HCT116 (cell line): ENCODE data around the gene CHSY3. TPM values are rescaled to one million over a fixed set of nuclear protein-coding genes. Genes with fewer than 3 reads are reported as not detected.

ENCODE experiments used
- ATAC-seq: fragments of 200-7000 bp; cut with Tn5 transposase; 2 replicates; pipeline ENCODE4 v1.9.1; 2020; ENCODE audit warnings: mild to moderate bottlenecking, moderate library complexity
- BruUV-seq: library from RNA; stranded (reverse); fragments of 400-500 nt; replicated peaks from 2 replicates; lab custom pipeline; 2021; lab: Mats Ljungman, UMichigan
- CTCF ChIA-PET: fragments of 300-600 bp; sonication (Branson Sonifier 250); formaldehyde crosslinking; loops from one replicate; lab custom pipeline; 2021; ENCODE audit warnings: antibody characterized with exemption; lab: Charles Lee
- POLR2A ChIA-PET: fragments of 300-600, 350-600 bp; sonication (Branson Sonifier 250); formaldehyde crosslinking; loops from one replicate; lab custom pipeline; 2021; ENCODE audit warnings: antibody characterized with exemption; lab: Charles Lee
- RAD21 ChIA-PET, 2 experiments: fragments of 300-600 bp; sonication (Branson Sonifier 250); formaldehyde crosslinking; loops; one replicate each; lab custom pipeline; 2023; ENCODE audit warnings: low total read pairs in 2 of 2; ENCODE audit not compliant: uncharacterized antibody in 2 of 2, unreplicated experiment in 2 of 2, low non-redundant PET in 1 of 2; lab: Charles Lee
- DNase-seq: peaks from one replicate; pipeline ENCODE4 v3.0.0-alpha.2; 2010; ENCODE audit warnings: low read depth, low spot score
- H2AFZ ChIP-seq: fragments of 200-600 bp; shearing (Covaris generic), sonication (generic); 2 replicates; pipeline ENCODE4 v1.6.1; 2017; ENCODE audit warnings: low read depth, mixed run types, mixed read lengths, antibody characterized with exemption, low read length; ENCODE audit not compliant: poor library complexity, severe bottlenecking
- H3K27ac ChIP-seq: 2 replicates; pipeline ENCODE4 v1.5.1; 2012; ENCODE audit warnings: low read depth, low read length
- H3K27me3 ChIP-seq: fragments of 200-600 bp; sonication (generic); 2 replicates; pipeline ENCODE4 v1.6.1; 2016; ENCODE audit warnings: mixed run types, low read length, mixed read lengths; ENCODE audit not compliant: insufficient read depth
- H3K36me3 ChIP-seq, 2 experiments: fragments of 200-500 bp in 1 of 2; fragments of 200-600 bp in 1 of 2; sonication (Bioruptor generic) in 1 of 2; sonication (generic) in 1 of 2; 2 replicates each; pipeline versions ENCODE4 v1.5.1 to v1.6.1; 2014 to 2016; ENCODE audit warnings: low read length in 2 of 2, inconsistent platforms in 1 of 2, mixed read lengths in 1 of 2, mixed run types in 1 of 2; ENCODE audit not compliant: insufficient read depth in 2 of 2, control insufficient read depth in 1 of 2
- H3K4me1 ChIP-seq, 2 experiments: fragments of 200-600 bp in 1 of 2; sonication (generic) in 1 of 2; 2 replicates each; pipeline versions ENCODE4 v1.5.1 to v1.6.1; 2012 to 2017; ENCODE audit warnings: low read length in 2 of 2, inconsistent platforms in 1 of 2, mild to moderate bottlenecking in 1 of 2, mixed read lengths in 1 of 2, mixed run types in 1 of 2, moderate library complexity in 1 of 2; ENCODE audit not compliant: insufficient read depth in 2 of 2, control insufficient read depth in 1 of 2
- H3K4me2 ChIP-seq: fragments of 200-600 bp; sonication (generic); 2 replicates; pipeline ENCODE4 v1.6.1; 2017; ENCODE audit warnings: mixed run types, low read length, mixed read lengths
- H3K4me3 ChIP-seq, 2 experiments: fragments of 200-600 bp in 1 of 2; sonication (generic) in 1 of 2; replicated peaks in 1 of 2; 2 replicates each; pipeline ENCODE4 v1.5.1; 2011 to 2016; ENCODE audit warnings: low read length in 2 of 2, control low read depth in 1 of 2, low read depth in 1 of 2, mild to moderate bottlenecking in 1 of 2, mixed read lengths in 1 of 2, mixed run types in 1 of 2
- H3K79me2 ChIP-seq: fragments of 200-600 bp; sonication (generic); 2 replicates; pipeline ENCODE4 v1.6.1; 2017; ENCODE audit warnings: mild to moderate bottlenecking, mixed run types, low read length, moderate library complexity, mixed read lengths; ENCODE audit not compliant: insufficient read depth
- H3K9ac ChIP-seq: fragments of 200-600 bp; sonication (generic); 2 replicates; pipeline ENCODE4 v1.6.1; 2016; ENCODE audit warnings: low read length, mixed read lengths
- H3K9me2 ChIP-seq: fragments of 200-600 bp; sonication (generic), shearing (Covaris generic); 2 replicates; pipeline ENCODE4 v1.6.1; 2017; ENCODE audit warnings: mixed run types, mild to moderate bottlenecking, moderate library complexity; ENCODE audit not compliant: insufficient read depth
- H3K9me3 ChIP-seq, 2 experiments: fragments of 200-500 bp in 1 of 2; fragments of 200-600 bp in 1 of 2; sonication (Bioruptor generic) in 1 of 2; sonication (generic) in 1 of 2; 2 replicates each; pipeline ENCODE4 v1.6.1; 2014 to 2017; ENCODE audit warnings: low read length in 2 of 2, mixed read lengths in 2 of 2, inconsistent platforms in 1 of 2, low read depth in 1 of 2, mild to moderate bottlenecking in 1 of 2, mixed run types in 1 of 2, moderate library complexity in 1 of 2; ENCODE audit not compliant: control insufficient read depth in 1 of 2, insufficient read depth in 1 of 2
- H4K20me1 ChIP-seq: fragments of 200-600 bp; sonication (generic), shearing (Covaris generic); 2 replicates; pipeline ENCODE4 v1.6.1; 2017; ENCODE audit warnings: mixed run types, mild to moderate bottlenecking, moderate library complexity; ENCODE audit not compliant: insufficient read depth
- ATF3 ChIP-seq: IDR thresholded peaks from 2 replicates; pipeline ENCODE4 v1.6.1; 2012
- CBX3 ChIP-seq: IDR thresholded peaks from 2 replicates; pipeline ENCODE4 v1.6.1; 2012; ENCODE audit warnings: low read depth
- CEBPB ChIP-seq: IDR thresholded peaks from 2 replicates; pipeline ENCODE4 v1.6.1; 2012; ENCODE audit warnings: low read depth
- EGR1 ChIP-seq: IDR thresholded peaks from 2 replicates; pipeline ENCODE4 v1.6.1; 2012; ENCODE audit warnings: low read depth
- ELF1 ChIP-seq: IDR thresholded peaks from 2 replicates; pipeline ENCODE4 v1.6.1; 2012; ENCODE audit warnings: low read depth, borderline replicate concordance
- EZH2phosphoT487 ChIP-seq: fragments of 200-600 bp; IDR thresholded peaks from 2 replicates; pipeline ENCODE4 v1.6.1; 2018; ENCODE audit warnings: antibody characterized with exemption, borderline replicate concordance
- FOSL1 ChIP-seq: IDR thresholded peaks from 2 replicates; pipeline ENCODE4 v1.6.1; 2012; ENCODE audit warnings: low read depth
- JUND ChIP-seq: IDR thresholded peaks from 2 replicates; pipeline ENCODE4 v1.6.1; 2012
- MAX ChIP-seq: IDR thresholded peaks from 2 replicates; pipeline ENCODE4 v1.6.1; 2012
- POLR2A ChIP-seq: IDR thresholded peaks from 2 replicates; pipeline ENCODE4 v1.7.0; 2011; ENCODE audit warnings: borderline replicate concordance; ENCODE audit not compliant: insufficient read depth, insufficient read length; ENCODE audit errors: extremely low read depth
- POLR2AphosphoS5 ChIP-seq: IDR thresholded peaks from 2 replicates; pipeline ENCODE4 v1.6.1; 2011; ENCODE audit warnings: mild to moderate bottlenecking, low read depth, low read length, moderate library complexity
- RAD21 ChIP-seq: IDR thresholded peaks from 2 replicates; pipeline ENCODE4 v1.6.1; 2012; ENCODE audit warnings: low read depth, mild to moderate bottlenecking
- REST ChIP-seq: IDR thresholded peaks from 2 replicates; pipeline ENCODE4 v1.6.1; 2012; ENCODE audit warnings: low read depth
- SIN3A ChIP-seq: IDR thresholded peaks from 2 replicates; pipeline ENCODE4 v1.6.1; 2012; ENCODE audit warnings: low read depth
- SP1 ChIP-seq: IDR thresholded peaks from 2 replicates; pipeline ENCODE4 v1.6.1; 2012; ENCODE audit warnings: low read depth
- SRF ChIP-seq: IDR thresholded peaks from 2 replicates; pipeline ENCODE4 v1.6.1; 2012; ENCODE audit warnings: low read depth
- TCF7L2 ChIP-seq: IDR thresholded peaks from 2 replicates; pipeline ENCODE4 v1.7.0; 2011; ENCODE audit warnings: borderline replicate concordance, inconsistent platforms; ENCODE audit not compliant: insufficient read depth, insufficient read length; ENCODE audit errors: extremely low read depth
- YY1 ChIP-seq: IDR thresholded peaks from 2 replicates; pipeline ENCODE4 v1.6.1; 2011; ENCODE audit warnings: low read length, low read depth, moderate library complexity, mild to moderate bottlenecking; ENCODE audit not compliant: insufficient replicate concordance; ENCODE audit errors: extremely low read depth
- ZBTB33 ChIP-seq: IDR thresholded peaks from 2 replicates; pipeline ENCODE4 v1.6.1; 2011; ENCODE audit warnings: mild to moderate bottlenecking, low read length, moderate library complexity; ENCODE audit not compliant: insufficient replicate concordance; ENCODE audit errors: extremely low read depth
- ZFX ChIP-seq: fragments of 450-650 bp; IDR thresholded peaks from 2 replicates; pipeline ENCODE4 v1.6.1; 2017
- intact Hi-C: fragments of 100-400 bp; cut with micrococcal nuclease; formaldehyde crosslinking; loops from 2 replicates; pipeline ENCODE4 v1.10.0; 2022
- total RNA-seq: library from RNA; stranded (reverse); gene quantifications from one replicate; pipeline ENCODE4 v1.2.1, GENCODE V29; 2021; ENCODE audit not compliant: unreplicated experiment

The CHSY3 gene
- total RNA-seq, 1 experiment from 2014 or later: 2.3 TPM

- TF ChIP-seq TCF7L2: no peak
These were observed 84.2 kb downstream of the CHSY3 start (continued) for GRCh38 chr5:129988453-129988852.

- Histone ChIP-seq H3K4me2 (no peak overlapping the region), H2AFZ (no peak overlapping the region), H3K4me3 (no peak overlapping the region), H3K36me3 (no peaks in the 10 kb centered on the region), H3K9me3 (no peaks in the 10 kb centered on the region), H3K4me1 (no peaks in the 10 kb centered on the region), H3K9me2 (no peaks in the 10 kb centered on the region), H3K27me3 (no peaks in the 10 kb centered on the region), H3K9ac (no peak overlapping the region), H4K20me1 (no peaks in the 10 kb centered on the region), H3K27ac (no peak overlapping the region), H3K79me2 (no peaks in the 10 kb centered on the region)
- CTCF ChIA-PET: no interaction called here
- RAD21 ChIA-PET: no interaction called here
- POLR2A ChIA-PET: no interaction called here
- ATAC-seq (no peak), DNase-seq (no peak)
- intact Hi-C loops: no loop called here
- TF ChIP-seq CEBPB (no peak), ELF1 (no peak), RAD21 (no peak), REST (no peak), ZBTB33 (no peak), SRF (no peak), ATF3 (no peak), POLR2A (no peak), CBX3 (no peak), FOSL1 (no peak), TCF7L2 (no peak), ZFX (no peak), YY1 (no peak), SIN3A (no peak), JUND (no peak), EZH2phosphoT487 (no peak), MAX (no peak), EGR1 (no peak), POLR2AphosphoS5 (no peak), SP1 (no peak)
- no TSS peak for BruUV-seq
These were observed 87.5 kb downstream of the CHSY3 start for GRCh38 chr5:129991780-129992179.
